ENCODE data around the gene RTF2. TPM values are rescaled to one million over a fixed set of nuclear protein-coding genes. Genes with fewer than 3 reads are reported as not detected.
"Not testable (repeated sequence)": the region's sequence is repeated elsewhere in the genome, so short reads cannot be mapped to it uniquely, and the experiment has no call there.

Gene RTF2
- total RNA-seq, 1 donor from 2014 or later: 76.0 TPM

DNA sequence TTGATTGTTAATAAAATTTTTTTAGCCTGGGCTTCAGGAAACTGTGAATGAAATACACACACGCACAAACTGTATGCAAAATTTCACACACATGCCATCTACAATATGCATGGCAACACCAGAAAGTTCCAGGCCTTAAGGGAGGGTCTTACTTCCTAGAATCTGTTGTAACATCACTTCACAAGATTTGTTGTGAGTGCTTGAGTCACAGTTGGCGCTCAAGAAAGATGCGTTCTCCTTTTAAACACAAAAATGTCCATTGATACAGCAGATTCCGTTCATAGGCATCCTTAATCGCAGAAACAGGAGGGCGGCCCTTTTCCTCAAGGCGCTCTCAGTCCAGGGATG lies 485 bp upstream of the RTF2 start:
- intact Hi-C loops (cut with DNase I): loop anchor here (1.0 kb wide), 1 partner anchor 76 kb away; the partner anchor contains the start of genes AURKA and CSTF1
- DNase-seq (ENCODE audit: low spot score): no peak

- intact Hi-C loops (cut with DNase I): no loop called here
- no peak for DNase-seq (ENCODE audit: low spot score)
Observed at GRCh38 chr20:56469077-56469449, 636 bp downstream of the RTF2 start.

- intact Hi-C loops (cut with DNase I): no loop called here
- DNase-seq (ENCODE audit: low spot score): no peak
Observed at GRCh38 chr20:56483970-56484369, 15.5 kb downstream of the RTF2 start.

DNA sequence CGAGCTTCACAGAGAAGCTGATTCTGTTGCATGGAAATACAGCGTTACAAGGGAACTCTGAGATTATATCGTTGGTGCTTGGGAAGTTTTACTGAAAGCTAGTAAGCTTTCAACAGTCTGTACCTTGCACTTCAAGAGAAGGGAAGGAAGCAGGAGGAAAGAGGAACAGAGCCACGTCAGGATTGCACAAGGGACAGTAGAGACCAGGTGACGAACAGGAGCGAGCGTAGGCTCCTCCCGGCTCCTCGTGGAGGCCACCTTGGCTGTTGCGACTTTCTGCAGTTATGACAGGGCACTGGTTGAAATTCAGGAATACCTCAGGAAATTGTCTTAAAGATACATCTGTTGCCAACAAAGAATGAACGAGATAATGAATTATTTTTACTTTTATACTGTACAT lies 18.8 kb downstream of the RTF2 start:
- intact Hi-C loops (cut with DNase I): no loop called here
- DNase-seq (ENCODE audit: low spot score): peak; percentile 90

DNA sequence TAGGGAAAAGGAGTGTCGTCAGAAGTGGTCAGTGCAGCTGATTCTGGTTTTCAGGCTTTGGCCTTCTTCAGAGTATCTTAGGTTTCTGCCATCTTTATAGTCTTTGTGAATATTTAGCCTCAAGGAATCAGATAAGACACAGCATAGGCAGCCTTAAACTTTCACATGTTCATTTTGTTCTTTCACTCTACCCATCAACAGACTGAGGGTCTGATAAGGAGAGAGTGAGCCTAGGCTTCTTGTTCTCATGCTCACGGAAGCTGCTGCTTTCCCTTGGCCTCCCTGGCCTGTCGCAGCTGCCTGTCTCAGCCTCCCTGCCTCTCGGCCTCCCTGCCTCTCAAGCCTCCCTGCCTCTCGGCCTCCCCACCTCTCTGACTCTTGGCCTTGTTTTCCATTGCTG lies 20.1 kb downstream of the RTF2 start:
- intact Hi-C loops (cut with DNase I): no loop called here
- no peak for DNase-seq (ENCODE audit: low spot score)

GRCh38 chr20:56501116-56501515 lies 32.7 kb downstream of the RTF2 start:
- intact Hi-C loops (cut with DNase I): no loop called here
- no peak for DNase-seq (ENCODE audit: low spot score)

DNA sequence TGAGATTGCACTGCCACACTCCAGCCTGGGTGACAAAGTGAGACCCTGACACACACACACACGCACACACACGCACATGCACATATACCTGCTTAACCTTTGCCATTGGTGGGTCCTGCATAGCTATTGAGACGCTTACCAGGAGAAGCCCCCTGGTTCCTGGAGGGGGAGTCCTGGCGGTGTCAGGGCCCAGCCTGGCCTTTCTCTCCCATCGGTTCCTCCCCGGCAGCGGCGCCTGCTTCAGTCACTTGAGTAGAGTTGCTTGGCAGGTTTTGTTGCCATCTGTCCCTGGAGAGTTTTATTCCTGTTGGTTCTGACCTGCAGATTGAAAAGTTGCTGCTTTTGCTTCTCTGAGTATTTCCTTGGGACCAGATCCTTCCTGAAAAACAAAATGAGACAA lies 35.5 kb downstream of the RTF2 start:
- intact Hi-C loops (cut with DNase I): no loop called here
- DNase-seq (ENCODE audit: low spot score): no peak

GRCh38 chr20:56504373-56505005 lies 36.1 kb downstream of the RTF2 start:
- intact Hi-C loops (cut with DNase I): no loop called here

GRCh38 chr20:56506103-56506502 lies 37.7 kb downstream of the RTF2 start:
- no peak for DNase-seq (ENCODE audit: low spot score)
- intact Hi-C loops (cut with DNase I): no loop called here

More at GRCh38 chr20:56504373-56505005, 36.1 kb downstream of the RTF2 start:
- DNase-seq (ENCODE audit: low spot score): no peak

GRCh38 chr20:56511926-56512325 lies 43.5 kb downstream of the RTF2 start:
- intact Hi-C loops (cut with DNase I): no loop called here
- DNase-seq (ENCODE audit: low spot score): no peak

DNA sequence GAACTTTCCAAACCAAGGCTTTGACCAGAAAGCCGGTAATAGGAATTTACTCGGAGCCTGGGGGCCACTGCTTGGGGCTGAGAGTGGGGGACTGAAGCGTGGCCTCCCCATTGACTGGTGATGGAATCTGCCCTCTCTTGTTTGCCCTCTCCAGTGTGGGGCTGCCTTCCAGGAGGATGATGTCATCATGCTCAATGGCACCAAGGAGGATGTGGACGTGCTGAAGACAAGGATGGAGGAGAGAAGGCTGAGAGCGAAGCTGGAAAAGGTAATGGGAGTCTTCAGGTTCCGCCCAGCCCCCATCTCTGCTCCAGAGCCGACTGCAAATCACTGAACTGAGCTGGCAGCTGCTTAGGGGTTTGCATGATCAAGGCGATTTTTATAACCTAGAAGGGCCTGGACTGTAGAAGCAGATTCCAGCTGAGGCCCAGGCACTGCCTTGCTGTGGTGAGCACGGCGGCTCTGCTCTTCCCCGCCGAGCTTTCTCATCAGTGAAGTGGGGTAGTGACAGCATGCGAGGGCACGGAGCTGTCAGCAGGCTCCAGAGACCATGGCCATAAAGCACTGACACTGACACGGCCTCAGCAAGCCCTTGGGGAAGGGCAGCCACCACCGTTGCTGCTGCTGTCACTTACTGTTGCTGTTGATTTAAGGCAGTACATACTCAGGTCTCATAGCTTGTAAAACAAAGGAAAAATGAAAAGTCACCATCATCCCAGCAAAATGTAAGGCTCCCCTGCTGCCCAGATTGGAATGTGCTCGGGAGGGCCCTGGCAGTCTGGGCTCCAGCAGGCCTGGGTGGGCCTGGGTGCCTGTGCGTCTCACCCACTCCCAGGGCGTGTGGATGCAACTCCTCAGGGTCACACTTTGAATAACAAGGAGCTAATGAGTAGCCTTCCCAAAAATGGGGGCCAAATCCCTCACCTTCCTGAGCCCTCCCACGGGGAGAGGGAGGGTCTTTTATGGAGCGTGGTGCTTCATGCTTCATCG lies 45.0 kb downstream of the RTF2 start:
- no peak for DNase-seq (ENCODE audit: low spot score)
- intact Hi-C loops (cut with DNase I): no loop called here

DNA sequence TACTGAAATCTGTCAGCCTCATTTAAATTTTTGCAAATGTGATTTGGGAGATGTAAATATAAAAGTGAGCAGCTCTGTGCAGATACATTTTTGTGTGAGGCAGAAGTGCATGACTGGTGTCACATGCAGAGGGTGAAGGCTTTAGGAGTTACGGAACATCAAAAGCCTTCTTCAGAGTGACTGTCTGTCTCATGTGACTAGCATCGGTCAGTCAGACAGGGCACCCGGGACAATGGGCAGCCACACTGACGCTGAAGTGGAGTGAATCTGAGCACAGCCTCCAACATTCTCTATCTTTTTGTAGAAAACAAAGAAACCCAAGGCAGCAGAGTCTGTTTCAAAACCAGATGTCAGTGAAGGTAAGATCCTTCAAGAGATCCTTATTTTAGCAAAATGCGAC lies 48.2 kb downstream of the RTF2 start:
- no peak for DNase-seq (ENCODE audit: low spot score)
- intact Hi-C loops (cut with DNase I): no loop called here

DNA sequence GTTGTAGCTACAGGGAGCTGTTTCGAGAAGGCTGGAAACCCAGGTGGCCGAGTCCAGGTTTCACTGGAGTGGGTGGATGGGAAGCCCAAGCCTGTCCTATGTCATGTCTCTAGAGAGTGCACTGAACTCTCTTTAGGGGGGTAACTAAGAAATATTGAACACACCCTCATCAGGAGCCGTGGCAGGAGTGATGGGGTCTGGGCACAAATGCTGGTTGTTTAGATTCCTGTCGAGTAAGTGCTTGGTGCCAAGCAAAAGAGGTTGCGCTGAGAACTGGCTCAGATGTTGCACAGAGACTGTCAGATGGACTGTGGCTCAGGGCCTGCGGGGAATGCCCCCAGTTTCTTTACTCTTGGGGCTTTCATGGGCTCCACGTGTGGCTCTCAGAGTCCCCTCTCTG lies 48.8 kb downstream of the RTF2 start:
- intact Hi-C loops (cut with DNase I): no loop called here
- no peak for DNase-seq (ENCODE audit: low spot score)

- intact Hi-C loops (cut with DNase I): no loop called here
- no peak for DNase-seq (ENCODE audit: low spot score)
Observed at GRCh38 chr20:56517641-56518040, 49.2 kb downstream of the RTF2 start.

DNA sequence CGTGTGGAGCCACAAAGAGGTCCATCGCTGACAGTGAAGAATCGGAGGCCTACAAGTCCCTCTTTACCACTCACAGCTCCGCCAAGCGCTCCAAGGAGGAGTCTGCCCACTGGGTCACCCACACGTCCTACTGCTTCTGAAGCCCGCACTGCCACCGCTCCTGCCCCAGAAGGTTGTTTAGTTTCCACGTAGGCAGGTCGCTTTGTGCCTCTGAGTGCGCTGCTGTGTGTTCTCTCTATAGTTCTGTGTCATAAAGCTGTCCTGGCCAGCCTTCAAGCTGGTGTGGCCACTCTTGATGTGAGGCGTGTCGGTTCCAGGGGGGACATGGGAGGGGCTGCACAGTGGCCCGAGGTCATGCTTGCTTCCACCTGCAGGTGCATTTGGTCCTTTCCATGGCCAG lies 49.7 kb downstream of the RTF2 start:
- no peak for DNase-seq (ENCODE audit: low spot score)
- intact Hi-C loops (cut with DNase I): no loop called here

DNA sequence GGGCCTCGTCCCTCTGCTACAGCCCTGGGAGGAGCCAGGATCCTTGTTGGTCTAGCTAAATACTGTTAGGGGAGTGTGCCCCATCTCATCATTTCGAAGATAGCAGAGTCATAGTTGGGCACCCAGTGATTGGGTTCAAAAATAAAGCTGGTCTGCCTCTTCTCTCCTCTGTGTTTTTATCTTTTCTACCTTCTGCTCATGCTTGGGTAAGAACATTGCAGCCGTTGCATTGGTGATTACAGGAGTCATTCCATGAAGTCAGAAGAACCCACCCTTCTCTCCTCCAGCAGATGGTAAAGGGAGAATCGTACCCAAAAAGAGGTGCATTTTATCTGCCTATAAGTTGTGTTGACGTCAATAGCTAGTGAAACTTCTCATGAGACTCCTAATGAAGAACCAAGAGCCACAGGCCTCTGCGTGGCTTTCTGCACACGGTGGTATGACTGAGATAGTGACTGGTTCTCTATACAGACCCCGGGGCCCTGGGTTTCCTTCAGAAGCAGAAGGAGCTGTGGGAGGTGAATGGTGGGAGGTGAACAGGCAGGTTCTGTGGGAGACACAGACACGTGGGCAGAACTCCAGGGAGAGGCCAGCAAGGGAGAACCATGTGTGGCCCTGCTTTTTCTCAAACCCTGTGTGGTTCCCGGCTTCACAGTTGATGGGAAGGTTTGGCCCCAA lies 50.4 kb downstream of the RTF2 start:
- DNase-seq (ENCODE audit: low spot score): no peak
- intact Hi-C loops (cut with DNase I): no loop called here

DNA sequence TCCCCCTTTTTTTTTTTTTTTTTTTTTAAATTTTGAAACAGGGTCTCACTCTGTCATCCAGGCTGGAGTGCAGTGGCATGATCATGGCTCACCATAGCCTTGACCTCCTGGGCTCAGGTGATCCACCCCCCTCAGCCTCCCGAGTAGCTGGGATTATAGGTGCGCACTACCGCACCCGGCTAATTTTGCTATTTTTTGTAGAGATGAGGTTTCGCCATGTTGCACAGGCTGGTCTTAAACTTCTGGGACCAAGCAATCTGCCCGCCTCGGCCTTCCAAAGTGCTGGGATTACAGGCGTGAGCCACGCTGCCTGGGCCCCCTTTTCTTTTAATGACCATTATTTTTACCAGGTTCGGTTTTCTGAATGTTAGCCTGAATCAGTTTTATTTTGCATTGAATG lies 51.1 kb downstream of the RTF2 start:
- intact Hi-C loops (cut with DNase I): no loop called here

GRCh38 chr20:56520180-56520579 lies 51.8 kb downstream of the RTF2 start:
- DNase-seq (ENCODE audit: low spot score): no peak
- intact Hi-C loops (cut with DNase I): no loop called here

More for the DNA sequence above, 51.1 kb downstream of the RTF2 start:
- no peak for DNase-seq (ENCODE audit: low spot score)

- intact Hi-C loops (cut with DNase I); DNase-seq (ENCODE audit: low spot score): not testable (repeated sequence)
Observed at GRCh38 chr20:56520746-56521354, 52.4 kb downstream of the RTF2 start.

GRCh38 chr20:56522311-56522710 lies 53.9 kb downstream of the RTF2 start:
- intact Hi-C loops (cut with DNase I): no loop called here
- DNase-seq (ENCODE audit: low spot score): no peak

All from cardiac septum (tissue), 1 donor.